ENCODE data around the gene AEN.
"Not testable (repeated sequence)": the region's sequence is repeated elsewhere in the genome, so short reads cannot be mapped to it uniquely, and the experiment has no call there.

The AEN gene

DNA sequence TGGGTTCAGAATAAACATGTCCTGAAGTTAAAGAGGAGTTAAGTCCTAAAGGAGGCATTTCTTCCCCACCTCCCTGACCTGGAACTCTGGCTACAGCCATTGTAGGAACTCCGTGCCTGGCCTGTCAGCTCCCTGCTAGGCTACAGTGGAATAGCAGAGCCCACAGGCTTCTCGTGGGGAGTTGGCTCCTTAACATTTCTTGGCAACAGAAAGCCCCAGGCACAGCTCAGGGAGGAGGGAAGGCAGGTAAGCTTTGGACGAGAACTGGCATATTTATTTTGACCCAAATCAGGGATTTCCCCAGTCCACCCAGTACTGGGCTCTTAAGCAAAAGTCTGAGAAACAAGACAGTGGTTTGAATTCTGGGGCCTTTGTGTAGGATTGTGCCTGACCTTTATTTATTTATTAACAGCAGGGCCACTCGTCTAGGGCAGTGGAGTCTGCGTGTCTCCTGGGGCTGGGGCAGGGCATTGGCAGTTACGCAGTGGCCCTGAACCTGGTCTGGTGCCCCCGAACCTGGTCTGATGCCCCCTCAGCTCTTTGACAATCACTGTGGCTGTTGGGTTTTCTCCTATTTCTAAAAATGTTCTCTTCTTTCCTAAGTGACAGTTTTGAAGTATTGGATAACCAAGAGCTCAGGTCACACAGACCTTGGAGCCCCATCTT is 9.8 kb downstream of the AEN start:
- no peak for DNase-seq (ENCODE audit: low spot score)

DNA sequence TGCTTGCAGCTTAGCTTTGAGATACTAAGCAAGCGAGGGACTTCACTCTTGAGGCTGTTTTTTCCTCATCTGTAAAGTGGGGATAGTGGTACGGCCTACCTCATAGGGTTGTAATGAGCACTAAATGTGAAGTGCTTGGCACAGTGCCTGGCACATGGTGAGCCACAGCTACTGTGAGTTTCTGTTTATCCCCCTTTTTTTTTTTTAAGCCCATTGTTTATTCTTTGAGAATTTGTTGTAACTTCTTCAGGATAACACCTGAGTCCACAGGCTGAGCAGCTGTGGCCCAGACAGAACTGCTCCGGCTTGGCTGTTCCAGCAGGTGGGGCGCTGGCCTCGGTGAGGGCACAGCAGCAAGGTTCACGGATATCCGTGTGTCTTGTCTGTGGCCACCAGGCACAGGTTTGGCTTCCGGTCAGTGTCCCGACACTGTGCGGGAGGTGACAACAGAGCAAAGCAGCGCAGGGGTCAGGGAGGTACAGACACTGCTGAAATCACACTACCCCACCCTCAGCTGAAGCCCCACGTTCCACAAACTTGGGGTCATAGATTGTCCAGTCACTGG is 10.4 kb downstream of the AEN start:
- DNase-seq (ENCODE audit: low spot score), result no peak

DNA sequence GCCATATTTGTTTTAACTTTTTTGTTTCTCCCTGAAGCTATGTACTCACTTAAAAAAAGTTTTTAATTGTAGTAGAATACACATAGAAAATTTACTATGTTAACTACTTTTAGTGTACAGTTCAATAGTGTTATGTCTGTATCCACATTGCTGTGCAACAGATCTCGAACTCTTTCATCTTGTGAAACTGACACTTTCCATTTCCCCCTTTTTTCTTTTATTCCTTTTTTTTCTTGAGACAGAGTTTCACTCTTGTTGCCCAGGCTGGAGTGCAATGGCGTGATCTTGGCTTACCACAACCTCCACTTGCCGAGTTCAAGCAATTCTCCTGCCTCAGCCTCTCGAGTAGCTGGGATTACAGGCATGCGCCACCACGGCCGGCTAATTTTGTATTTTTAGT is 11.7 kb downstream of the AEN start:
- DNase-seq (ENCODE audit: low spot score), result not testable (repeated sequence)

DNA sequence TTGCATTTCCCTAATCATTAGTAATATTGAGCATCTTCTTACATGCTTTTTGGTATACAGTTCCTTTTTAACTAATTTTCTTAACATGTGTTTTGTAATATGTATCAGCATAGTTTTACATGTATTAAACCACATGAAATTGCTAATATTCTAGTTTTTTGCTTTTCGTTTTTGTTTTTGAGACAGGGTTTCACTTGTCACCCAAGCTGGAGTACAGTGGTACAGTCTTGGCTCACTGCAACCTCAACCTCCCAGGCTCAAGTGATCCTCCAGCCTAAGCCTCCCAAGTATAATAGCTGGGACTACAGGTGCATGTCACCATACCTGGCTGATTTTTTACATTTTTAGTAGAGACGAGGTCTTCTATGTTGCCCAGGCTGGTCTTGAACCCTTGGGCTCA is 13.3 kb downstream of the AEN start:
- no peak for DNase-seq (ENCODE audit: low spot score)

DNA sequence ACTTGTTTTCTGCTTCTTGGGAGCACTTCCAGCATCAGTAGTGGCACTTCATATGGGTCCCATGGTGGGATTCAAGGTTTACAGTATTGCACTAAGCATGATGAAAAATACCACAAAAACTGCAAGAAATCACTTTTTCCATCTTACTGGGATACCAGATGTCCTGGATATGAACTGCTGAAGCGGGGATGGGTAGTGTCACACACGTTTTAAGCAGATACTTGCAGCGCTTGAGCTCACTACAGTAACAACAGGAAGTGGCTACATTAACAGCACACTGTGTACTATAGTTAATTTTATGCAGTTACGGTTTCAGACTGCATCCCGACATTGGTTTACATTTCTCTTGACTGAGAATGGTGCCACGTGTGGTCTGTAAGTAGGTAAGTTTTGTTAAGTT is 14.2 kb downstream of the AEN start:
- DNase-seq (ENCODE audit: low spot score), result no peak

DNA sequence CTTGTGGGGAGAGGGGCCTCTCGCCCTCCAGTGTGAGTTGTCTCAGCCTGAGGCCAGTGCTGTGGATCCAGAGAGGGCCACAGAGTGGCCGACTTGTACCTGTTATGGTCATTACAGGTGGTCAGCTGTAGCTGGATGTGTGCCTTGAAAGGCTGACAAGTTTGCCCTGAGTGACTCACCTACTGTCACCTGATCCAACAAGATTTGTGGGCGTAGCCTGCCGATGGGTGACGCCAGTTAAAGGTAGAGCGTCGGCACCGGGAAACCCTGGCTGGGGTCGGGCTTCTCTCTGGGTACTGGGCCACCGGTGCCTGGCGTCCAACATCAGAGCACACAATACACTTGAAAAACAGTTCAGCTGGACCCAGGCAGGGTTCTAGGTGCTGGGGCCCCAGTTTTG is 14.9 kb downstream of the AEN start:
- DNase-seq (ENCODE audit: low spot score), result no peak

DNA sequence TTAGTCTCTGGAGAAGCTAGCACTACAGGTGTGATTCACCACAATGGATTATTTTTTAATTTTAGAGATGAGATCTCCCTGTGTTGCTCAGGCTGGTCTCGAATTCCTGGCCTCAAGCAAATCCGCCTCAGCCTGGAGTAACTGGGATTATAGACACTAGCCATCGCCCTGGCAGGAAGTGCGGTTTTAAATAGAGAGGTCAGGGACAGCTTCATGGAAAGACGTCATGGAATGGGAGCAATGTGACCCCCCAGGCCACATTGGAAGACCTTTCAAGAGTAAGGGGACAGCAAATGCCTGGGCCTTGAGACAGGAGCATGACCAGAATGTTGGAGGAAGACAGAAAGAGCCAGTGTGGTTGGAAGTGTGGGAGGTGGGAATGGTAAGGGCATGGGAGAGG is 15.5 kb downstream of the AEN start:
- no peak for DNase-seq (ENCODE audit: low spot score)

DNA sequence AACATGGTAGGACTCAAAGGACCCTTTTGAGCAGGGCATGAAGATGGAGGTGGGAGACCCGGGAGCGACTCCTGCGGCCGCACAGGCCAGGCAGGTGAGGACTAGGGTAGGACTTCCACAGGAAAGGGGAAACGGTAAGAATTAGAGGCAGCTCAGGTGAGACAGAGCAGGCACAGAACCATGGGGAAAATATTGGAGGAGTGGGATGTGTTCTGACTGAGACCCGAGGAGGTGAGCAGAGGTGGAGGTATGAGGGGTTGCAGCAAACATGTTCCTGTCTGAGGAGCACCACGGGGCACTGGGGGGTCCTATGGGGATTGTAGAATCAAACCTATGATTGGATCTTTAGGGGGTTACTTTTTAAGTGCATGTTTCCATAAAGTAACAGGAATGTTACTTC is 16.3 kb downstream of the AEN start:
- DNase-seq (ENCODE audit: low spot score), result no peak

DNA sequence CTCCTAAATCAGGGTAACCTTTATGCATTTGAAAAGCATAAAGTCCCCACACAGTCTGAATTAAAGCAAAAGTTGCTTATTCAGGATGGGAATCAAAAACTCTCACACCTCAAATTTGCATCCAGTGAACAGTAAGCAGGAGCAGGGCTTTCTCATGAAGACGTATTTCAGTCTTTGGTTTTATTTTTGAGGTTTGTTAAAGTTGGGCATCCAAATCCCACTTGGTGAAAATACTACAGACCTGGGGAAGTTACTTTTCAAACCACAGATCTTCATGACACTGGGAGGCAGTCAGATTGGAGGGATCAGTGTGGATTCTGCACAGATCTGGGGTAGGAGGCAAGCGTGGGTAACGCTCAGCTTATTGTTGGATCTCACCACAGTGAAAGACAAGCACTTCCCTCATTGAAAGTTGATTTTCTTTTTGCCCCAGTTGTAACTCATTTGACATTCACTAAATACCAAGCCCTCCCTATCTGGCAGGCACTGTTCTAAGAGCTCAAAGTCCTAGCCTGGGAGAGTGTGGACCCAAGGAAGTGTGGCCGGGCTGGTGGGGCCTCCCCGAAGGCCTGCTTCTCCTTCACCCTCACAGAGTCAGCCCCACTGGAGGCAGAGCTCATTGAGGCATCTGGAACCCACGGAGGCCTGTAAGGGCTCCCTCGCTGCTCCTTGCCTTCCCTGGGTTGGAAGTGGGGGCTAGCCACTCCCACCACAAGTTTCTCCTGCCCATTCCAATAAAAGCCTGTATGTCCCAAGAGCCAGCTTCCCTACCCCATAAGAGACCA is 16.9 kb downstream of the AEN start:
- no peak for DNase-seq (ENCODE audit: low spot score)

DNA sequence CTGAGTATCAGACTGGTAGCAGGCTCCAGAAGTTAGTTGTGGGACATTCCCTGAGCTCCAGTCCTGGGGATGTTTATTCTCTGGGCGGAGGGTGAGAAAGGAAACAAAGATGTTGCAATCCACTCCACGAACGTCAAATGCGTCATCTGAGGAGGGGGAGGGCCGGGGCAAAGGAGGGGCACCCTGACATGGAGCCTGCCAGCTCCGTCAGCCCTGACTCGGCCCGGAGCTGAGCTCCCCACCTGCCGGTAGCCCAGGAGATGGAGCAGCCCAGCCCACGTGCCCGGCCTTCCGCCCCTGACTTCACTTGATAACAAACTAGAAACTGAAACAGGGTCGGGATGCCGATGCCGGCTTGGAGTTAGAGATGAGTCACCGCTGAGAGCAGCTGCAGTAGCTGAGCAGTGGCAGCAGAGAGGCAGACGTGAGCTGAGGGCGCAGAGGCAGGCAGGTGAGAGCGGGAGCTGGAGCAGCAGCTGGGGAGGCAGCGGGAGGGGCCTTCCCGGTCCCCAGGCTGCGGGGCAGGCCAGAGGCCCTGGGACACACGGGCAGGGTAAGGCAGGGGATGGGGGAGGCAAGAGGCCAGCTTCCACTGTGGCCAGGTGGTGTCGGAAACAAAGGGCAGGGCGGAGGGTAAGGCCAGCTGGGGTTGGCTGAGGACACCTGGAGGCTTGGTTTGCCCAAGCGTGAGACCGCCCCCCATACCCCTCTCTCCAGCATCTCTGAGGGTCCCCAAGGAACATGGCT is 17.7 kb downstream of the AEN start, which contains the start of gene ISG20:
Gene ISG20 (plus strand): TSS at position 391 of the 747 bp plus-strand sequence. CDS start 351 bp downstream, at position 742.
- no peak for DNase-seq (ENCODE audit: low spot score)

DNA sequence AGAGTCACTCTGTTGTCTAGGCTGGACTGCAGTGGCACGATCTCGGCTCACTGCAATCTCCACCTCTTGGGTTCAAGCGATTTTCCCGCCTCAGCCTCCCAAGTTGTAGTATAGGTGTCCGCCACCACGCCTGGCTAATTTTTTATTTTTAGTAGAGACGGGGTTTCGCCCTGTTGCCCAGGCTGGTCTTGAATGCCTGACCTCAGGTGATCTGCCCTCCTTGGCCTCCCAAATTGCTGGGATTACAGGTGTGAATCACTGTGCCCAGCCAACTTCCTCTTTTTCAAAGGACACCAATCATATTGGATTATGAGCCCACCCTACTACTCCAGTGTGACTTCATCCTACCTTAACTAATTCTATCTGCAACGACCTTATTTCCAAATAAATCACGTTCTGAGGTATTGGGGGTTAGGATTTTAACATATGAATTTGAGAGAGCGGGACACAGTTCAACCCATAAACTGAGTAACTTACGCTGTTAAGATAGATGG is 20.9 kb downstream of the AEN start:
- no peak for DNase-seq (ENCODE audit: low spot score)

DNA sequence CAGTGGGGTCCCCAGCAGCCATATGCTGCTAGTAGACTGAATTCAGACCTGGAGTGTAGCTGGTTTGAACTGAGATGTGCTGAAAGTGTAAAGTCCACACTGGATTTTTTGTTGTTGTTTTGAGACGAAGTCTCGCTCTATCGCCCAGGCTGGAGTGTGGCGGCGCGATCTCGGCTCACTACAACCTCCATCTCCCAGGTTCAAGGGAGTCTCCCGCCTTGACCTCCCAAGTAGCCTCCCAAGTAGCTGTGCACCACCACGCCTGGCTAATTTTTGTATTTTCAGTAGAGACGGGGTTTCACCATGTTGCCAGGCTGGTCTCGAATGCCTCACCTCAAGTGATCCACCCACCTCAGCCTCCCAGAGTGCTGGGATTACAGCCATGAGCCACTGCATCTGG is 21.4 kb downstream of the AEN start:
- not testable (repeated sequence) for DNase-seq (ENCODE audit: low spot score)

DNA sequence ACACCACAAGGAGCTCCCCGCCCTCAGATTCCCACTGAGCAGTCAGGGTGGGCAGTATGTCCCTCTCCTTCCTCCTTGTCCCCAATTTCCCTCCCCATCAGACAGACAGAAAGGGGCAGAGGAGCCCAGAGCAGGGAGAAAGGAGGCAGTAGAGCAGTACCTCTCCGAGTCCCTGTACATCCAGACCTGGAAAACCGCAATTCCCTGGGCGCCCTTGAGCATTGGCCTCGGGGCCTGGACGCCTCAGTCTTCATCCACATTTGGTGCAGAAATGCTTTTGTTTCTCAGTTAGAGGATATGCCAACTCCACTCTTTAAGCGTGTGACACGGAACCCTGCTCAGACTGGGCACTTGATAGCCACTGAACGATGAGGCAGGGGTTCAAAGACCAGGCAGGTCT is 23.6 kb downstream of the AEN start:
- DNase-seq (ENCODE audit: low spot score), result no peak

DNA sequence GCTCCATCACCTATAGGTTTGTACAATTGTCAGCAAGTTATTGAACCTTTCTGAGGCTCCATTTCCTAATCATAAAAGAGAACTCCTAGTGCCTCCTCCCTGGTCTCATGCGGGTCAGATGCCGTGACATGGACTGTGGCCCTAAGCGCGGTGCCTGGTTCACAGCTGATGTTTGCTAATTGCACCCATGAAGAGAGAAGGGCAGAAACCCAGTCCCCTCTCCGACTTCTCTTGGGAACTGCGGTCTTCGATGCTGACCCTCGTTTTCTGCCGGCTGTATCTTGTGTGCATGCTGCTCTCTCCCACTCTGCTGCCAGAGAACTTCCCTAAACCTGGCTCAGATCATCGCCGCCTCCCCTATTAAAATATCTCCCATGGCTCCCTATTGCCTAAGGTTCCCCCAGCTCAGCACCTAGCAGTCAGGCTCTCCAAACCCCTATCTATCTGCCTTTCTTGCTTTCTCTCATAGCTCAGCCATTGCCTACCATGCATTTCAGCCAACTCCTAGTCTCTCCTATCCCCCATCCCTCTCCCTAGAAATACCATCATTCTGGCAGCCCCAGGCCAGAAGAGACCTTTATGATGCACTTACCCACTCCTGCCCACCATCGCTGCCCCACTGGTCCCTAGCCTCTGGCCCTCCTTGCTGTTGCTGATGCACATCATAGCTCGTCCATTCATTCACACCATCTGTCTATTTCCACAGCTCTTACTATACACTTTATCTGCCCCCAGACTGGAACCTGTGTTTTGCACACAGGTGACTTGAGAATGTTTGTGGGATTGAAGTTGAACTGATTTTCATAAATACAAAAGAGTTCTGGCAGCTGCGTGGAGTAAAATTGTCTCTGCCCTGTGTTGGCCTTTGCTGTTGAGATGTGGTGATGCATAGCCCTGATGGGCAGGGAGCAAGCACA is 24.3 kb downstream of the AEN start:
- DNase-seq (ENCODE audit: low spot score), result peak; percentile 40

DNA sequence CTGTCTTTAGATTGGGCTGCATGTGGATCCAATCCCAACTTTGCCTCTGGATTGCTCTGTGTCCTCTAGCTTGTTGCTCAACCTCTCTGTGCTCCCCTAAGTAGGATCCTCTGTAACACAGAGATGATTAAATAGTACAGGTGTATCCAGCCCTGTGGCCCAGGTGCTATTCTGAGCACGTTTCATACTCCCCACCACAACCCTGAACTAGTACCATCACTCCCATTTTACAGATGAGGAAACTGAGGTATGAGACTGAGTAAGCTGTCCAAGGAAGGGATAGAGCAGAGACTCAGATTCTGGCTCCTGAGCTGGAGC is 24.9 kb downstream of the AEN start:
- no peak for DNase-seq (ENCODE audit: low spot score)

DNA sequence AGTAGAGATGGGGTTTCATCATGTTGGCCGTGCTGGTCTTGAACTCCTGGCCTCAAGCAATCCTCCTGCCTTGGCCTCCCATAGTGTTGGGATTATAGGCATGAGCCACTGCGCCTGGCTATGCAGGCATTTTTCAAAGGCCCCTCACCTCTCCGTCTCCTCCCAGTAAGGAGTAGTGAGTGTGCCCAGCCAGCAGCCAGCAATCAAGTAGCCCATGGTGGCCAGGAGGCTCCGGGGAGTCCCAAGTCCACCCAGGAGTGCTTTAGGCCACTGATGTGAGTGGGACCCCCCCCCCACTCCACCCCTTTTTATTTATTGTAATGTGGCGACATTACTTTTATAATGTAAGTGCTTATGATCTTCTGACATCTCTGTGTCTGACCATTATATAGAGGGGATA is 25.8 kb downstream of the AEN start:
- DNase-seq (ENCODE audit: low spot score), result peak; percentile 31

DNA sequence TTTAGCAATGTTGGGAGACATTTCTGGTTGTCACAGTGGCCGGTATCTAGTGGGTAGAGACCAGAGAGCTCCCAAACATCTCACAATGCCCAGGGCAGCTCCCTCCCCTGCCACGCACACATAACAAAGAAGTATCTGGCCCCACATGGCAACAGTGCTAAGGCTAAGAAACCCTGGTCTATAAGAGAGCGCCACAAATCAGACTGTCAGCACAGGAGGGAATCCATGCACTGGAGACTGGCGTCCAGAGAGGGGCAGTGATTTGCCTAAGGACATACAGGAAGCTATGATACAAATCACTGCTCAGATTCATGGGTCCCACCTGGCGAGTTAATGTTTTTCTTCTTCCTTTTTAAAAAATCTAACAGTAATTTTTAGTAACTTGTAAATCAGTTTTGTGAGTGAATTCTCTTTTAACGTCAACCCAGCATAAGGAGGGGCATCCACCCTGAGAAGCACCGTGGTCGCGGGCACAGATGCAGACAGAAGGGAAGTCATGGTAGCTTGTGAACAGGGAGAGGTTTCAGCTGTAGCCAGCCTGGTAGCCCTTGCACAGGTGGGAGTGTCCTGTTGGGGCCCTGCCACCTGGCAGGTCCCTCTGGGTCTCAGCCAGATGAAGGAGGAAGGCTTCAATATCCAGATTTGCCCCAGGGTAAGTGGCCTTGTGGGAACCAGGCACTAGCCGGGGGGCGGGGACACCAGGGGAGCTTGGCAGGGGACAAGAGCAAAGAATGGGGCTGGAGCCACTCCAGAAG is 26.4 kb downstream of the AEN start:
- peak; percentile 55 for DNase-seq (ENCODE audit: low spot score)

DNA sequence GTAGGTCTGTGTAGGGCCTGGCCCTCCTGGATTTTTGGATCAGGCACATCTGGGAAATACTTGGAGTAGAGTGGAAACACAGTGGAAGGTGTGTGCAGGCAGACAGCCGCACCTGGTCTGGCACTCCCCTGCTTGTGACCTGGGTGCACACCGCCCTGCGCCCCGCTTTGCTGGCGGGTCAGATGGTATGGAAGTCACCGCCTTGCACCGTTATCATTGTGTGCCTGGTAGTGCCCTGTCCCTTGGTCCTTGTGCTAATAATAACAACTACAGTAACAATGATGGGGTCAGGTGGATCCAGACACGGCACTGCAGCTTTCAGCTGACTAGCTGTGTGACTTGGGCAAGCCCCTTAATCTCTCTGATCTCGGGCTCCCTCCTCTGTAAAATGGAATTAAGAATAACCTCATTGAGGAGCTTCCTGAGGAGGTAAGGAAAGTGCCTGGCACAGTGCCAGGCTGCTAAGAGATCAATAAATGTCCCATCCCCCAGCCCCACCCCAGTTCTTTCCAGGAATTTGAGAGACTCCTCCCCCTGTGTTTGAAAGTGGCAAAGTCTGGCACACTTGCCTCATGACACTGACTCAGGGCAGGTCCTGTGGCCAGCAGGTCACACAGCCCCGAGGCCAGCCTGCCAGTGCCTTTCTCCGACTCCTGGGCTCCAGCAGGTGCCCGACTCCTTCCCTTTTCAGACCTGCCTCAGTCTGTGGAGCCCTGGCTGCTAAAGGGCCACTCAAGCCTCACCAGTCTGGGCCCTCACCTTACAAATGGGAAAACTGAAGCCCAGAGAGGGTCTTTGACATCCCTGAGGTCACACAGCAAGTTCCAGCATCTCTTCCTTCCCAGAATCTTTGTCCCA is 27.4 kb downstream of the AEN start:
- no peak for DNase-seq (ENCODE audit: low spot score)

DNA sequence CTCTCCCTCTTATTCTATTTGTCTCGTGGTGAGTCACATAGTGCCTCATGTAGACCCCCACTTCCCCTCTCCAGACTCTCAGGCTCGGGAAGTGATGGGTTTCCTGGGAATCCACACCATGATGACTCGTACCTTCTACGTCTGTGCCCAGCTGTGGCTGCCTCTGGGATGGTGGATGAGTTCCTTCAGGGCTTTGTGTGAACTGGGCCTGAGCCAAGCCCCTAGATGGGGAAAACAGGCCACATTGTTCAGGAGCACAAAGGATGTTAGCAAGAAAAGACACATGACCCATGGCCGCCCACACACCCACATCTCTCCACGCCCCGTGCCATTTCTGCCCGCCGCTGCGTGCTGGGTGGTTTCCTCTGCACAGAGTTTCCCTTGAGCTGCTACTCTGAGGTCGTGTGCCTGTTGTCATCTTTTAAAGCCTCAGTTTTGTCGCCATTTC is 28.2 kb downstream of the AEN start:
- DNase-seq (ENCODE audit: low spot score), result no peak

All from left forelimb (tissue), 1 donor.